ENCODE results near the gene KRTAP12-4.

The KRTAP12-4 gene

GRCh38 chr21:44681861-44682579 is 27.6 kb upstream of the KRTAP12-4 start, which contains the start of gene KRTAP12-1:
Gene KRTAP12-1, minus strand, starts transcription at chr21:44682163. Its CDS starts 40 bp downstream, at chr21:44682123.
- DNase-seq (ENCODE audit: low read depth), result no peak
- TF ChIP-seq CTCF (conservative IDR thresholded peaks at IDR 0.05; ENCODE audit: control insufficient read depth, insufficient read depth, low read depth, low read length), result no peak
- H3K4me3 ChIP-seq (ENCODE audit: control insufficient read depth, low read depth, low read length), result no peak within 1 kb of the TSS

GRCh38 chr21:44681152-44681551 is 26.7 kb upstream of the KRTAP12-4 start:
- TF ChIP-seq CTCF (conservative IDR thresholded peaks at IDR 0.05; ENCODE audit: control insufficient read depth, insufficient read depth, low read depth, low read length), result no peak
- H3K4me3 ChIP-seq (ENCODE audit: control insufficient read depth, low read depth, low read length), result no peak overlapping the region
- no peak for DNase-seq (ENCODE audit: low read depth)

- TF ChIP-seq CTCF (conservative IDR thresholded peaks at IDR 0.05; ENCODE audit: control insufficient read depth, insufficient read depth, low read depth, low read length), result no peak
- no peak overlapping the region for H3K4me3 ChIP-seq (ENCODE audit: control insufficient read depth, low read depth, low read length)
- no peak for DNase-seq (ENCODE audit: low read depth)
These were observed 23.4 kb upstream of the KRTAP12-4 start for GRCh38 chr21:44677881-44678280.

GRCh38 chr21:44671911-44672310 is 17.5 kb upstream of the KRTAP12-4 start:
- no peak for DNase-seq (ENCODE audit: low read depth)
- H3K4me3 ChIP-seq (ENCODE audit: control insufficient read depth, low read depth, low read length), result no peak overlapping the region
- no peak for TF ChIP-seq CTCF (conservative IDR thresholded peaks at IDR 0.05; ENCODE audit: control insufficient read depth, insufficient read depth, low read depth, low read length)

- no peak for TF ChIP-seq CTCF (conservative IDR thresholded peaks at IDR 0.05; ENCODE audit: control insufficient read depth, insufficient read depth, low read depth, low read length)
- DNase-seq (ENCODE audit: low read depth), result no peak
- no peak overlapping the region for H3K4me3 ChIP-seq (ENCODE audit: control insufficient read depth, low read depth, low read length)
These were observed 16.4 kb upstream of the KRTAP12-4 start for GRCh38 chr21:44670642-44671432.

- TF ChIP-seq CTCF (conservative IDR thresholded peaks at IDR 0.05; ENCODE audit: control insufficient read depth, insufficient read depth, low read depth, low read length), result no peak
- DNase-seq (ENCODE audit: low read depth), result no peak
- no peak overlapping the region for H3K4me3 ChIP-seq (ENCODE audit: control insufficient read depth, low read depth, low read length)
These were observed 13.2 kb upstream of the KRTAP12-4 start for GRCh38 chr21:44667612-44668011.
